Nephron (organoid): ENCODE data around the gene PFDN4.

Experiments used
- H3K27ac Mint-ChIP-seq, 3 experiments: 2 replicates each; pipeline ENCODE4 v1.8.0; 2020; ENCODE audit warnings: mixed read lengths in 3 of 3, mild to moderate bottlenecking in 2 of 3, moderate library complexity in 1 of 3
- H3K27me3 Mint-ChIP-seq: 2 replicates; pipeline ENCODE4 v1.8.0; 2021; ENCODE audit warnings: low read depth, mild to moderate bottlenecking, moderate library complexity, mixed read lengths
- H3K36me3 Mint-ChIP-seq: 2 replicates; pipeline ENCODE4 v1.8.0; 2020; ENCODE audit warnings: low read depth, mixed read lengths
- H3K4me1 Mint-ChIP-seq: 2 replicates; pipeline ENCODE4 v1.8.0; 2020; ENCODE audit warnings: mixed read lengths
- H3K4me3 Mint-ChIP-seq, 3 experiments: 2 replicates each; pipeline ENCODE4 v1.8.0; 2020; ENCODE audit warnings: mild to moderate bottlenecking in 3 of 3, mixed read lengths in 3 of 3, moderate library complexity in 2 of 3
- H3K9me3 Mint-ChIP-seq: 2 replicates; pipeline ENCODE4 v1.8.0; 2020; ENCODE audit warnings: mixed read lengths
- CTCF ChIP-seq, 3 experiments: fragments of 200-600 bp; sonication (generic); IDR thresholded peaks; one replicate each; pipeline ENCODE4 v1.5.0; 2021; ENCODE audit warnings: antibody characterized with exemption in 3 of 3; ENCODE audit not compliant: unreplicated experiment in 3 of 3

Gene PFDN4

GRCh38 chr20:54188132-54188849 is 19.6 kb upstream of the PFDN4 start:
- Mint-ChIP-seq H3K4me3 (no peak overlapping the region), H3K4me1 (no peaks in the 10 kb centered on the region), H3K36me3 (no peaks in the 10 kb centered on the region), H3K27me3 (peaks cover 8% of the 10 kb centered on the region), H3K27ac (peak overlapping the region in 1 of 3 experiments; percentile 5), H3K9me3 (no peaks in the 10 kb centered on the region)
- TF ChIP-seq CTCF (IDR thresholded peaks at IDR 0.05; ENCODE audit: unreplicated experiment in 3 of 3) = no peak

- no peaks in the 10 kb centered on the region for H3K36me3 Mint-ChIP-seq
- H3K27me3 Mint-ChIP-seq = peaks cover 11% of the 10 kb centered on the region
- no peaks in the 10 kb centered on the region for H3K4me1 Mint-ChIP-seq
- no peak for TF ChIP-seq CTCF (IDR thresholded peaks at IDR 0.05; ENCODE audit: unreplicated experiment in 3 of 3)
- H3K4me3 Mint-ChIP-seq = no peak overlapping the region
- H3K9me3 Mint-ChIP-seq = no peaks in the 10 kb centered on the region
- peak overlapping the region in 1 of 3 experiments; percentile 30 for H3K27ac Mint-ChIP-seq
Observed at GRCh38 chr20:54189630-54190029, 18.3 kb upstream of the PFDN4 start.

GRCh38 chr20:54190217-54190616 is 17.7 kb upstream of the PFDN4 start:
- no peak for TF ChIP-seq CTCF (IDR thresholded peaks at IDR 0.05; ENCODE audit: unreplicated experiment in 3 of 3)
- no peaks in the 10 kb centered on the region for H3K9me3 Mint-ChIP-seq
- H3K27me3 Mint-ChIP-seq = peaks cover 11% of the 10 kb centered on the region
- peak overlapping the region in 1 of 3 experiments; percentile 54 for H3K27ac Mint-ChIP-seq
- H3K4me3 Mint-ChIP-seq = no peak overlapping the region
- H3K36me3 Mint-ChIP-seq = no peaks in the 10 kb centered on the region
- H3K4me1 Mint-ChIP-seq = peaks cover 5% of the 10 kb centered on the region

GRCh38 chr20:54193817-54194216 is 14.1 kb upstream of the PFDN4 start:
- Mint-ChIP-seq H3K4me3 (no peak overlapping the region), H3K4me1 (peaks cover 9% of the 10 kb centered on the region), H3K27me3 (peaks cover 15% of the 10 kb centered on the region), H3K27ac (no peak overlapping the region), H3K9me3 (no peaks in the 10 kb centered on the region), H3K36me3 (no peaks in the 10 kb centered on the region)
- TF ChIP-seq CTCF (IDR thresholded peaks at IDR 0.05; ENCODE audit: unreplicated experiment in 3 of 3) = no peak

GRCh38 chr20:54194724-54195438 is 13.0 kb upstream of the PFDN4 start:
- peaks cover 15% of the 10 kb centered on the region for H3K27me3 Mint-ChIP-seq
- no peak for TF ChIP-seq CTCF (IDR thresholded peaks at IDR 0.05; ENCODE audit: unreplicated experiment in 3 of 3)
- peak overlapping the region in 1 of 3 experiments; percentile 37 for H3K27ac Mint-ChIP-seq
- H3K36me3 Mint-ChIP-seq = no peaks in the 10 kb centered on the region
- no peaks in the 10 kb centered on the region for H3K9me3 Mint-ChIP-seq
- no peak overlapping the region for H3K4me3 Mint-ChIP-seq
- H3K4me1 Mint-ChIP-seq = peaks cover 9% of the 10 kb centered on the region
